Pancreas (tissue), 10 donors: ENCODE data around the gene WDR7. TPM values are rescaled to one million over a fixed set of nuclear protein-coding genes. Genes with fewer than 3 reads are reported as not detected.

Source experiments
- ATAC-seq, 4 donors: fragments of 200-7000 bp; cut with Tn5 transposase; one replicate each; pipeline versions ENCODE4 v1.8.0 to v1.9.1; 2020; ENCODE audit warnings: mild to moderate bottlenecking in 4 of 4, moderate library complexity in 4 of 4
- DNase-seq, 6 donors: peaks; one replicate each; pipeline ENCODE4 v3.0.0-alpha.2; 2020
- FAIRE-seq: peaks from 2 replicates; lab custom pipeline; 2012; peaks lifted over from hg19 to GRCh38; lab: Jason Lieb, UNC
- H3K27ac ChIP-seq, 4 donors: fragments of 200-600 bp; sonication (generic); 1 replicate in 3 of 4; 2 replicates in 1 of 4; pipeline versions ENCODE4 v1.5.0 to v1.8.0; 2020
- H3K27me3 ChIP-seq, 4 donors: fragments of 200-600 bp; one replicate each; pipeline ENCODE4 v1.8.0; 2021
- H3K36me3 ChIP-seq, 3 donors: fragments of 200-600 bp; sonication (generic) in 1 of 3; one replicate each; pipeline versions ENCODE4 v1.5.0 to v1.8.0; 2020 to 2021
- H3K4me1 ChIP-seq, 3 donors: fragments of 200-600 bp; one replicate each; pipeline ENCODE4 v1.8.0; 2021
- H3K4me3 ChIP-seq, 4 donors: fragments of 200-600 bp; sonication (generic) in 2 of 4; one replicate each; pipeline versions ENCODE4 v1.5.0 to v1.8.0; 2020 to 2021
- H3K9me3 ChIP-seq, 4 donors: fragments of 200-600 bp; one replicate each; pipeline ENCODE4 v1.8.0; 2021
- CTCF ChIP-seq, 4 donors: fragments of 200-600 bp; sonication (generic) in 3 of 4; IDR thresholded peaks; one replicate each; pipeline versions ENCODE4 v1.5.0 to v1.8.0; 2021; ENCODE audit warnings: antibody characterized with exemption in 4 of 4
- WGBS, 2 donors: extraction: QIAGEN DNeasy Blood & Tissue Kit; methylation state at CpG; one replicate each; pipeline ENCODE4 v1.1.7; 2013; 5-methylcytosine and 5-hydroxymethylcytosine counted together
- intact Hi-C, 3 donors: fragments of 100-400 bp; cut with DNase I; formaldehyde crosslinking; loops; one replicate each; pipeline versions ENCODE4 v1.11.1 to v1.14.2; 2022
- polyA plus RNA-seq, 2 donors: library from polyadenylated mRNA; stranded (reverse); fragments of 200-250 nt; gene quantifications; one replicate each; pipeline ENCODE4 v1.2.3, GENCODE V29; 2013
- total RNA-seq, 6 donors: library from RNA; stranded (reverse); fragmentation: NEBNext Ultra II Directional in 4 of 6; extraction: Animal tissue kit (Norgen Biotek cat#: 25700) in 4 of 6; gene quantifications; one replicate each; pipeline versions ENCODE4 v1.2.1 to v1.2.4, GENCODE V29; 2021 to 2023
- donor health status: healthy with polysubstance abuse.
- donor health status: DM: no; HTN: no; CAD: no; lungs with moderate emphysema.
- donor health status: DM: no; HTN: no; CAD: no.
- donor health status: control.
- donor health status: control.
- donor health status: Bipolar disorder and iron deficiency.
- donor health status: DM: yes; HTN: yes; CAD: no.
- donor health status: DM: no; HTN: no; CAD: no.
- donor health status: DM: no; HTN: no; CAD: no.
- donor health status: DM: yes; HTN: yes; CAD: no.

WDR7 gene
- total and polyA plus RNA-seq, 8 donors, result 2.5 to 14.4 (median 10.3) TPM

- Histone ChIP-seq H3K27ac (no peak overlapping the region), H3K36me3 (no peaks in the 10 kb centered on the region), H3K27me3 (no peaks in the 10 kb centered on the region), H3K4me1 (no peaks in the 10 kb centered on the region), H3K4me3 (no peak overlapping the region), H3K9me3 (no peaks in the 10 kb centered on the region)
- FAIRE-seq, result no peak
- 73 to 83% methylated on average over 11 of the region's 11 CpGs for WGBS, 2 donors
- intact Hi-C loops, result no loop called here
- no peak for ATAC-seq
- TF ChIP-seq CTCF (IDR thresholded peaks at IDR 0.05), result no peak
- no peak for DNase-seq
Observed at GRCh38 chr18:57077786-57078552, 426.8 kb downstream of the WDR7 start.

- no peak overlapping the region for H3K4me3 ChIP-seq
- H3K27ac ChIP-seq, result no peak overlapping the region
- no peaks in the 10 kb centered on the region for H3K36me3 ChIP-seq
- H3K4me1 ChIP-seq, result no peaks in the 10 kb centered on the region
- TF ChIP-seq CTCF (IDR thresholded peaks at IDR 0.05), result no peak
- WGBS, 2 donors, result 65 to 76% methylated on average over 9 of the region's 9 CpGs
- intact Hi-C loops, result no loop called here
- FAIRE-seq, result no peak
- ATAC-seq, result no peak
- no peak for DNase-seq
- no peaks in the 10 kb centered on the region for H3K9me3 ChIP-seq
- H3K27me3 ChIP-seq, result no peaks in the 10 kb centered on the region
Observed at GRCh38 chr18:57078614-57079013, 427.5 kb downstream of the WDR7 start.

GRCh38 chr18:57080479-57080878 is 429.3 kb downstream of the WDR7 start:
- Histone ChIP-seq H3K4me3 (no peak overlapping the region), H3K27me3 (no peaks in the 10 kb centered on the region), H3K36me3 (no peaks in the 10 kb centered on the region), H3K9me3 (no peaks in the 10 kb centered on the region), H3K27ac (no peak overlapping the region), H3K4me1 (no peaks in the 10 kb centered on the region)
- FAIRE-seq, result no peak
- intact Hi-C loops, result no loop called here
- TF ChIP-seq CTCF (IDR thresholded peaks at IDR 0.05), result no peak
- 68 to 80% methylated on average over 3 of the region's 3 CpGs for WGBS, 2 donors
- ATAC-seq, result no peak
- no peak for DNase-seq

- H3K27me3 ChIP-seq, result no peaks in the 10 kb centered on the region
- H3K27ac ChIP-seq, result no peak overlapping the region
- no peaks in the 10 kb centered on the region for H3K4me1 ChIP-seq
- WGBS, 2 donors, result 80 to 86% methylated on average over 10 of the region's 10 CpGs
- DNase-seq (no peak), FAIRE-seq (no peak), ATAC-seq (no peak)
- no peaks in the 10 kb centered on the region for H3K36me3 ChIP-seq
- H3K9me3 ChIP-seq, result no peaks in the 10 kb centered on the region
- no peak overlapping the region for H3K4me3 ChIP-seq
- no peak for TF ChIP-seq CTCF (IDR thresholded peaks at IDR 0.05)
- intact Hi-C loops, result no loop called here
Observed at GRCh38 chr18:57081899-57082298, 430.7 kb downstream of the WDR7 start.

- Histone ChIP-seq H3K27ac (no peak overlapping the region), H3K4me3 (no peak overlapping the region), H3K27me3 (no peaks in the 10 kb centered on the region), H3K36me3 (no peaks in the 10 kb centered on the region), H3K4me1 (no peaks in the 10 kb centered on the region), H3K9me3 (no peaks in the 10 kb centered on the region)
- ATAC-seq (no peak), DNase-seq (no peak), FAIRE-seq (no peak)
- intact Hi-C loops, result no loop called here
- no peak for TF ChIP-seq CTCF (IDR thresholded peaks at IDR 0.05)
- 80 to 90% methylated on average over 2 of the region's 2 CpGs for WGBS, 2 donors
Observed at GRCh38 chr18:57083485-57083884, 432.3 kb downstream of the WDR7 start.
